ENCODE measurements around the gene ALDOC. TPM values are rescaled to one million over a fixed set of nuclear protein-coding genes. Genes with fewer than 3 reads are reported as not detected.

Gene ALDOC
- total and polyA plus RNA-seq, 2 experiments from 2014 or later = 33.5 to 157 TPM

GRCh38 chr17:28553000-28553505, 23.6 kb downstream of the ALDOC start (continued):
- TF ChIP-seq ZNF462 (CRISPR knock-in tag; IDR thresholded peaks at IDR 0.05) (no peak), CREB1 (CRISPR knock-in tag; IDR thresholded peaks at IDR 0.05; ENCODE audit: low read depth) (no peak)

- peak within 1 kb of the TSS; percentile 92 for H3K4me3 ChIP-seq
- no peaks in the 10 kb centered on the region for H3K9me2 ChIP-seq (ENCODE audit: insufficient read depth)
- H3K27ac ChIP-seq (ENCODE audit: low read depth) = no peak within 1 kb of the TSS
- no peaks in the 10 kb centered on the region for H3F3A ChIP-seq (replicated peaks; ENCODE audit: low read depth)
- peaks cover 8% of the 10 kb centered on the region for H3K79me2 ChIP-seq (replicated peaks; ENCODE audit: insufficient read depth)
- H3K27me3 ChIP-seq (ENCODE audit: insufficient read depth) = no peaks in the 10 kb centered on the region
- peaks cover 15% of the 10 kb centered on the region; the same call in 1 of the 2 replicates for H3K4me1 ChIP-seq (ENCODE audit: insufficient read depth)
- Mint-ChIP-seq H3K4me3 (peak within 1 kb of the TSS; percentile 91), H3K27me3 (ENCODE audit: insufficient read depth, low read depth, poor library complexity) (peaks cover 18% of the 10 kb centered on the region), H3K4me1 (peaks cover 24% of the 10 kb centered on the region), H3K27ac (peak within 1 kb of the TSS; percentile 23; the same call in 1 of the 2 replicates), H3K36me3 (ENCODE audit: low read depth) (peaks cover 26% of the 10 kb centered on the region), H3K9me3 (no peaks in the 10 kb centered on the region; the same call in 2 of the 3 replicates)
- peaks cover 17% of the 10 kb centered on the region; the same call in 1 of the 2 replicates for H3K36me3 ChIP-seq (ENCODE audit: insufficient read depth)
- peak within 1 kb of the TSS; percentile 94 for H3K4me2 ChIP-seq
- H4K20me1 ChIP-seq (replicated peaks; ENCODE audit: insufficient read depth) = no peaks in the 10 kb centered on the region; the same call in 1 of the 2 replicates
- TF ChIP-seq POLR2AphosphoS5 (IDR thresholded peaks at IDR 0.05; ENCODE audit: low read depth) (peak; percentile 90), REST (IDR thresholded peaks at IDR 0.05; ENCODE audit: unreplicated experiment) (no peak)
- ATAC-seq = peak; percentile 88
- DNase-seq (ENCODE audit: low spot score) = peak; percentile 91
- 0 out of 2 replicates have a peak within 1 kb of the TSS, but pooled peaks have one; percentile 86 for H2AFZ ChIP-seq
These were observed 24.3 kb downstream of the ALDOC start, which contains the start of gene UNC119 for GRCh38 chr17:28552176-28552999. Gene UNC119, minus strand, starts transcription at chr17:28552624. Its CDS starts 67 bp downstream, at chr17:28552557.
